ENCODE data around the gene ARHGAP12.
"Not testable (repeated sequence)": the region's sequence is repeated elsewhere in the genome, so short reads cannot be mapped to it uniquely, and the experiment has no call there.

Gene ARHGAP12

GRCh38 chr10:31926160-31926559, 2.5 kb downstream of the ARHGAP12 start:
- DNase-seq (ENCODE audit: low spot score) (no peak), FAIRE-seq (no peak)

DNA sequence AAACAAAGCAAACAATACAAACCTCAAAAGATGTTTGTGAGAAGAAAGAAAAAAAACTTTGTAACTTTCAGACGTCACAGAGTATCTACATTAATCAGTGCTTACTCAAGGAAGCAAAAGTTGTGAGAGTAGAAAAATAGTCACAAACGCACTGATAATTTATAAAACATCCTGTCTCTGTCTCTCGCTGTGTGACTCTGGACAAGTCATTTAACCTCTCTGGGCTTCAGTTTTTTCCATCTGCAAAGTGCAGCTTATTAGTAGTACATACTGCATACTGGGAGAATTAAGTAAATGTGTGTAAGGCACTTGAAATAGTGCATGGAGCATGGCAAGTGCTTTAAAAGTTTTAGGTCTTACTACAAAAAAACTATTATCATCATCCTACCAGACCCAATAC, 3.8 kb downstream of the ARHGAP12 start:
- no peak for DNase-seq (ENCODE audit: low spot score)
- FAIRE-seq = no peak

DNA sequence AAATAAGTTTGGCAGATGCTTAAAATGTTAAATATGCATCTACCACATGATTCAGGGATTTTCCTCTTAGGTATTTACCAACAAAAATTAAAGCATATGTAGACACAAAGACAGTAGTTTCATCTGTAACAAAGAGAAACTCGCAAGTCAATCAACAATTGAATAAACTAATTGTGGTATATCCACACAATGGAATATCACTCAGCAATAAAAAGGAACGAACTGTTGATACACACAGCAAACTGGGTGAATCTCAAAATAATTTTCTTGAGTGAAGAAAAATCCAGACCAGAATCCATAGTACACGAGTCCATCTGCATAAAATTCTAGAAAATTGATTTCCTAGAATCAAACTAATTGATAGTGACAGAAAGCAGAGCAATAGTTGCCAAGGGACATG, 5.2 kb downstream of the ARHGAP12 start:
- FAIRE-seq (no peak), DNase-seq (ENCODE audit: low spot score) (no peak)

GRCh38 chr10:31921031-31921430, 7.6 kb downstream of the ARHGAP12 start:
- no peak for FAIRE-seq
- no peak for DNase-seq (ENCODE audit: low spot score)

GRCh38 chr10:31920538-31920937, 8.1 kb downstream of the ARHGAP12 start:
- FAIRE-seq (no peak), DNase-seq (ENCODE audit: low spot score) (no peak)

DNA sequence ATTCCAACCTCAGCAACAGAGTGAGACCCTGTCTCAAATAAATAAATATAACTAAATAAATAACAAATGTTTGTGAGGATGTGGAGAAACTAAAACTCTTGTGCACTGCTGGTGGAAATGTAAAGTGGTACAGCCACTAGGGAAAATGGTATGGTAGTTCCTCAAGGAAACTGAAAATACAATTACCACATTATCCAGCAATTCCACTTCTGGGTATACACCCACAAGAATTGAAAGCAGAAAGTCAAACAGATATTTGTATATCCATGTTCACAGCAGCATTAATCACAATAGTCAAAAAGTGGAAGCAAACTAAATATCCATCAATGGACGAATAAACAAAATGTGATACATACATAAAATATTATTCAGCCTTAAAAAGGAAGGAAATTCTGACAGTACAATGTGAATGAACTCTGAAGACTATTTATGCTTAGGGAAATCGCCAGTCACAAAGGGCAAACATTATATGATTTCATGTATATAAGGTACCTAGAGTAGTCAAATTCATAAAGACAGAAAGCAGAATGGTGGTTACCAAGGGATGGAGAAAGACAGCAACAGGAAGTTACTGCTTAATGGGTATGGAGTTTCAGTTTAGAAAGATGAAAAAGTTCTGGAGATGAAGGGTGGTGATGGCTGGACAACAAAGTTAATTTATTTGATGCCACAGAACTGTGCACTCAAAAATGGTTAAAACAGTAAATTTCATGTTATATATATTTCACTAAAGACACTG, 9.8 kb downstream of the ARHGAP12 start:
- FAIRE-seq (no peak), DNase-seq (ENCODE audit: low spot score) (no peak)

DNA sequence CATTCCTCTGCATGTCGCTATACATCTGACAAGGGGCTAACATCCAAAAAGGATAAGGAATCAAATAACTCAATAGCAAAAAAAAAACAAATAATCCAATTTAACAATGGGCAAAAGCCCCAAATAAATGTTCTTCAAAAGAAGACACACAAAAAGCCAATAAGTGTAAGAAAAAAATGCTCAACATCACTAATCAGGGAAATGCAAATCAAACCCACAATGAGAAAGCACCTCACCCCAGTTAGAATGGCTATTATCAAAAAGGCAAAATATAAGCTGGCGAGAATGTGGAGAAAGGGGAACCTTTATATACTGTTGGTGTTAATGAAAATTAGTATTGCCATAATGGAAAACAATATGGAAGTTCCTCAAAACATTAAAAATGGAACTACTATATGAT, 14.3 kb downstream of the ARHGAP12 start:
- DNase-seq (ENCODE audit: low spot score) = no peak
- FAIRE-seq = no peak

GRCh38 chr10:31912898-31913850, 15.5 kb downstream of the ARHGAP12 start:
- FAIRE-seq = no peak

DNA sequence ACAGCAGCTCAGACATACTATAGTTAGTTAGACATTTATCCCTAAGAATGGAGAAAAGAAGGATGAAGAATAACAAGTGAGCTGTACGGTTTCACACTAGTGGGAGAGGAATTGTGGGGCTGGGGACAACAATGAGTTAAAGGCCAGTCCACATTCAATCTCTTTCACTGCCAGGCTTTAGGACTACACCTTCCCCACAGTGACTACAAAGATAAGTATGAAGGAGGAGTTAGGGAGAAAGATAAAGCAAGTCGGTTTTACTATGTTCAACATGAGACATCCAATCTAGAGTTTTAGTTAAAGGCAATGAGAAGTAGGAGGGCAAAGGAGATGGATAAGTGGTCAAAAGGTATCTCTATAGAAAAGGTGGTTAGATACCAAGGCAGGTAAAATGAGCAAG, 16.3 kb downstream of the ARHGAP12 start:
- DNase-seq (ENCODE audit: low spot score) (no peak), FAIRE-seq (peak; percentile 65)

More at GRCh38 chr10:31912898-31913850, 15.5 kb downstream of the ARHGAP12 start:
- DNase-seq (ENCODE audit: low spot score) = no peak

GRCh38 chr10:31910016-31910415, 18.6 kb downstream of the ARHGAP12 start:
- no peak for DNase-seq (ENCODE audit: low spot score)
- no peak for FAIRE-seq

DNA sequence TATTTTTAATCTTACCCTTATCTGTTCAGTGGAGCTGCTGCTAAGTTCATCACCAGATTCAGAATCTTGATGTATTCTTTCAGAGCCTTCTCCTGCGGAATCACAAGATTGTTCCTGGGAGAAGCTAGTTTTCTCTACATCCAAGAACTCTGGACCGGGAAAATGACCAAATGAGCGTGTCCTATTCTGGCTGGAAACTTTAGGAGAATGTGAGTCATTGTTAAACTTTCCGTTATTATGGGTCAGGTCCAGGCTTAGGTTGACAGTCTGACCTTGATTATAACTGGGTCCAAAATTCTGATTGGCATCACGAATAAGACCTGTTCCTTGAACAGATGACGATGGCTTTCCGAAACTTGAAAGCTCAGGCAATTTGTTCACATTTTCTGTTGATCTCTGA, 20.5 kb downstream of the ARHGAP12 start:
- DNase-seq (ENCODE audit: low spot score) = no peak
- FAIRE-seq = no peak

GRCh38 chr10:31906039-31906438, 22.6 kb downstream of the ARHGAP12 start:
- no peak for FAIRE-seq
- no peak for DNase-seq (ENCODE audit: low spot score)

DNA sequence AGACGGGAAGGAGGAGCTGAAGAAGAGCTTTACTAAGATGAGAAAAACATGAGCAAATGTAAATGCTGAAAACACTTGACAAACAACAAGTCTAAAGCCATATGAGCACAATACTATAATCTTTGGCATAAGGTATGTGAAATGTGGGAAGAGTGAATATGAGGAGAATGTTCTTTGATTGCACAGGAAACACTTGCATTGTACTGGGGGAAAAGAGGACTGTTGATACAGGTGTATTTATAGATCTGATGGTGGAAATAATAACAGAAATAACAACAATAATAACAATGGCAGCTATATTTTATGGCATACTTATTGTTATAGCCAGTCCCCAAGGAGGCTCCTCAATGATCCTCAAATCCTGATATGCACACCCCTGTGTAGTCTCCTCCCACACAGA, 23.0 kb downstream of the ARHGAP12 start:
- FAIRE-seq = no peak
- no peak for DNase-seq (ENCODE audit: low spot score)

DNA sequence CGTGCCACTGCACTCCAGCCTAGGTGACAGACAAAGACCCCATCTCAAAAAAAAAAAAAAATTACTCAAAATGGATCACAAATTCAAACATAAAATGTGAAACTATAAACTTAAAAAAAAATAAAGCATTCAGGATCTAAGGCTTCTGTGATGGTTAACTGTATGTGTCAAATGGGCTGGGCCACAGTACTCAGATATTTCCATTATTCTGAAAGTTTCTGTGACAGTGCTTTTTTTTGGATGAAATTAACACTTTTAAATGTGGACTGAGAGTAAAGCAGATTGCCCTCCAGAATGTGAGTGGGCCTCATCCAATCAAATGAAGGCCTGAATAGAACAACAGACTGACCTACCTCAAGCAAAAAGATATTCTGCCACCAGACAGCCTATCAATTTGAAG, 26.0 kb downstream of the ARHGAP12 start:
- no peak for FAIRE-seq
- DNase-seq (ENCODE audit: low spot score) = no peak

GRCh38 chr10:31897506-31897905, 31.1 kb downstream of the ARHGAP12 start:
- no peak for FAIRE-seq

DNA sequence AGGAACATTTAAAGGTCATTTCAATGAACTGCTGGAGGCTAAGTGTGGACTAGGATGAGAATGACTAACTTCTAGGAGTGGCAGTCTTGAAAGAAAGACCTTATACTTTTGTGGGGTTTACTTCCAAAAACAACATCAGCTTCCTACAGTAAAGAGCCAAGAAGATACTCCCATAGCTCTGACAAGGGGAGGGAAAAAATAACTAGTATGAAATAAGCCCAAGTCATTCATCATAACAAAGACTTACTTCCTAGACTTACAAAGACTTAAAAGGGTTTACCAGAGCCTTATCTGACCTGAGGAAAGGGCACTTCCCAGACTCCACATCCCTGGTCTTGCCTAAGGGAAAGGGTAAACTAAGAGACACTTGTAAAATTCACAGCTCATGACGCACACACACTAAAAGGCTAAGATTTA, 31.7 kb downstream of the ARHGAP12 start:
- DNase-seq (ENCODE audit: low spot score) = no peak

More at GRCh38 chr10:31897506-31897905, 31.1 kb downstream of the ARHGAP12 start:
- DNase-seq (ENCODE audit: low spot score) = no peak

DNA sequence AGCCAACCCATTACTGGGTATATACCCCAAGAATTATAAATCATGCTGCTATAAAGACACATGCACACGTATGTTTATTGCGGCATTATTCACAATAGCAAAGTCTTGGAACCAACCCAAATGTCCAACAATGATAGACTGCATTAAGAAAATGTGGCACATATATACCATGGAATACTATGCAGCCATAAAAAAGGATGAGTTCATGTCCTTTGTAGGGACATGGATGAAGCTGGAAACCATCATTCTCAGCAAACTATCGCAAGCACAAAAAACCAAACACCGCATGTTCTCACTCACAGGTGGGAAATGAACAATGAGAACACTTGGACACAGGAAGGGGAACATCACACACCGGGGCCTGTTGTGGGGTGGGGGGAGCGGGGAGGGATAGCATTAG, 32.9 kb downstream of the ARHGAP12 start:
- not testable (repeated sequence) for FAIRE-seq

More for the DNA sequence above, 31.7 kb downstream of the ARHGAP12 start:
- FAIRE-seq = no peak

GRCh38 chr10:31888442-31888841, 40.2 kb downstream of the ARHGAP12 start:
- no peak for DNase-seq (ENCODE audit: low spot score)
- FAIRE-seq = no peak

More for the DNA sequence above, 32.9 kb downstream of the ARHGAP12 start:
- DNase-seq (ENCODE audit: low spot score) = not testable (repeated sequence)

GRCh38 chr10:31887850-31888249, 40.8 kb downstream of the ARHGAP12 start:
- no peak for DNase-seq (ENCODE audit: low spot score)
- FAIRE-seq = no peak

- no peak for DNase-seq (ENCODE audit: low spot score)
- FAIRE-seq = peak; percentile 37
These were observed 41.7 kb downstream of the ARHGAP12 start for GRCh38 chr10:31886885-31887284.

DNA sequence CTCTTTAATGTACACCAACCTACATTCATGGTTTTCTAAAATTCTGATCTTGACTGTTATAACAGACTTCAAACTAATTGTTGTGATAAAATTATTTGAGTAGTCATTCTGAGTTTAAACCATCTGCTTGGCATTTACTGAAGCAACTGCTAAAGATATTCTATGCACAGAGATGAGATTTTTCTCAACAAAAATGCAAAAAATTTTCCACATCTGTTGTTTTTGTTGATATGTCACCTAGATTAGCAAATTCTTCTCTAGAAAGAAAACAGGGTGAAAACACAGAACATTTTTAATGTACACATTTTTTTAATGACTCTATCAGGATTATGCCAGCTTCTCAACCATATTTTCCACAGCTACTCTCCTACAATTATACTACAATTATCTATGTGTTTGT, 42.7 kb downstream of the ARHGAP12 start:
- DNase-seq (ENCODE audit: low spot score) (no peak), FAIRE-seq (no peak)

DNA sequence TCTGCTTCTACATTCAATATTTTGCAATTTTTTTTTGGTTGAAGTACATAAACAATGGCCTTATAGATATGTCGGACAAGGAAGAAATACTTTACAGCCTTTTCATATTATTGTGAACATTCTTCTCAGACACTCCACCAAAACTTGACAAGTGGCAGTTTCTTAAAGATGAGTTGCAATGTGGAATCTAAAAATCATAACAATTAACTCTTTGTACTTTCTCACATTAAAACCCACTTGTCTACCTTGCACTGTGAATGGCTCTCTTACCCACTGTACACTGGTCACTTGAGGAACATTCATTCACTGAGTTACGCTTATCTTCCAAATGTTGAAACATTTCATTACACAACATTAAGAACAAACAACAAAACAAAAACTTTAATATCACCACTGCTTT, 44.2 kb downstream of the ARHGAP12 start:
- no peak for FAIRE-seq
- DNase-seq (ENCODE audit: low spot score) = no peak
